Bronchial smooth muscle cell (primary cell): ENCODE results near the gene FAM237A. TPM values are rescaled to one million over a fixed set of nuclear protein-coding genes. Genes with fewer than 3 reads are reported as not detected.

ENCODE experiments used
- total RNA-seq: library from RNA; depleted of rRNA; stranded (reverse); fragments of >200 nt; gene quantifications from 2 replicates; pipeline ENCODE4 v1.2.1, GENCODE V29; 2014

Gene FAM237A
- not detected in 2 replicates for total RNA-seq

DNA sequence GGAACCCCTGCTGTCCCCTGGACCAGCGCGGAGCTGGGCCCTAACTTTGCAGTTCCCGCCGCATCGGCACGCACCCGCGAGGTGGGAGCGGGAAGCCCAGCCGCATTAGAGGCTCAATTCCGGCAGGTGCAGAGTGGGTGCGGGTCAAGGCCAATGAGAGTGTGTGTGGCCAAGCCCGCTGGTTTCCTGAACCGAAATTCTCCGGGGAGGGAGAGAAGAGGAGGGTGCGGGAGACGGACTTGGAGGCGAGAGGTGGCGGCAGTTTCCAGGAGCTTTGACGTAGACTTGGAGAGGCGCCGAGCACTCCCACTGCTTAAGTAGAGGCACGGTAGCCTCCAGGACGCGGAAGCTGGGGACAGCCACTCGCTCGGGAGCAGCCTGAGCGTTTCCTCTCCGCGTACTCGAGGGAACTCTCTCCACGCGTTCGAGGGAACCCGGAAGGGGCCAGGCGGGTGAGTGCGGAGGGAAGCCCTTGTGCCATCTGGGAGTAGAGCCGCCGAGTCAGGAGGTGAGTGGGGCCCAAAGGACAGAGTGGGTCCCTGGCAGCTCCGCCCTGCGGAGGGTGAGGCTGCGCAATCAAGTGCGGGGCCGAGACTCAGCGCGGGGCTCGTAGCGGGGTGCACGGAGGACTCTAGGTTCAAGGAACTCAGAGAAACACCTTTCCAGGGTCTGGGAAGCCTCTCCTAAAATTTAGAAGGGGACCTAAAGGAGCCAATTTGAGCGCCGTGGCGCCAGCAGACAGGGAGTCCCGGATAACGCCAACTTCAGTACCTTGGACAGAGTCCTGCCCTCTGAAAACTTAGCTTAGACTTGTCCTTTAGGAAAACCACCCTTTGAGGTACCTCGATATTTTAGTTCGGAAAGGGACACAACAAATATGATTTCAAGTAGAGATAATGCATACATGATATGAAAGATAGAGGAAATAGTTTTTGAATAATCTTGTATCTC lies at the start of gene FAM237A:
TSS of gene FAM237A (plus strand) at position 413 of the 951 bp plus-strand sequence. CDS start 1,750 bp downstream, outside the sequence.

Other genes with a start within 250 kb of the FAM237A start
- 6.3 and 11.1 TPM in 2 replicates for gene ADAM23, start 199.0 kb upstream of the FAM237A start, total RNA-seq
- gene DYTN, start 75.9 kb downstream of the FAM237A start, total RNA-seq = not detected in 2 replicates
- 3.2 TPM in 2 replicates for gene MDH1B, start 122.8 kb downstream of the FAM237A start, total RNA-seq
- gene FASTKD2, start 123.1 kb downstream of the FAM237A start, total RNA-seq = 32.2 and 36.3 TPM in 2 replicates